ENCODE data around the gene KCNJ11. TPM values are rescaled to one million over a fixed set of nuclear protein-coding genes. Genes with fewer than 3 reads are reported as not detected.

Gene KCNJ11
- total RNA-seq, 1 donor from 2014 or later = 0.70 TPM

- no peak for DNase-seq (ENCODE audit: low spot score)
These were observed 20.2 kb upstream of the KCNJ11 start for GRCh38 chr11:17408641-17409040.

GRCh38 chr11:17408026-17408425 lies 19.6 kb upstream of the KCNJ11 start:
- no peak for DNase-seq (ENCODE audit: low spot score)

GRCh38 chr11:17407575-17407974 lies 19.1 kb upstream of the KCNJ11 start:
- DNase-seq (ENCODE audit: low spot score) = no peak

- no peak for DNase-seq (ENCODE audit: low spot score)
These were observed 18.3 kb upstream of the KCNJ11 start for GRCh38 chr11:17406818-17407149.

GRCh38 chr11:17406082-17406817 lies 17.8 kb upstream of the KCNJ11 start:
- DNase-seq (ENCODE audit: low spot score) = no peak

- peak; percentile 83 for DNase-seq (ENCODE audit: low spot score)
These were observed 17.0 kb upstream of the KCNJ11 start for GRCh38 chr11:17405232-17406005.

GRCh38 chr11:17403980-17404759 lies 15.7 kb upstream of the KCNJ11 start:
- no peak for DNase-seq (ENCODE audit: low spot score)

- no peak for DNase-seq (ENCODE audit: low spot score)
These were observed 14.0 kb upstream of the KCNJ11 start for GRCh38 chr11:17402486-17402885.

GRCh38 chr11:17401841-17402240 lies 13.4 kb upstream of the KCNJ11 start:
- DNase-seq (ENCODE audit: low spot score) = no peak

- DNase-seq (ENCODE audit: low spot score) = no peak
These were observed 12.9 kb upstream of the KCNJ11 start for GRCh38 chr11:17401316-17401715.

- DNase-seq (ENCODE audit: low spot score) = no peak
These were observed 11.8 kb upstream of the KCNJ11 start for GRCh38 chr11:17400048-17400775.

GRCh38 chr11:17399236-17399635 lies 10.8 kb upstream of the KCNJ11 start:
- no peak for DNase-seq (ENCODE audit: low spot score)

- no peak for DNase-seq (ENCODE audit: low spot score)
These were observed 9.0 kb upstream of the KCNJ11 start for GRCh38 chr11:17397311-17398002.

GRCh38 chr11:17396598-17397310 lies 8.3 kb upstream of the KCNJ11 start:
- DNase-seq (ENCODE audit: low spot score) = no peak

GRCh38 chr11:17395978-17396377 lies 7.5 kb upstream of the KCNJ11 start:
- DNase-seq (ENCODE audit: low spot score) = no peak

GRCh38 chr11:17395554-17395961 lies 7.1 kb upstream of the KCNJ11 start:
- no peak for DNase-seq (ENCODE audit: low spot score)

GRCh38 chr11:17394743-17395390 lies 6.4 kb upstream of the KCNJ11 start:
- no peak for DNase-seq (ENCODE audit: low spot score)

GRCh38 chr11:17393472-17393871 lies 5.0 kb upstream of the KCNJ11 start:
- DNase-seq (ENCODE audit: low spot score) = no peak

- no peak for DNase-seq (ENCODE audit: low spot score)
These were observed 4.4 kb upstream of the KCNJ11 start for GRCh38 chr11:17392872-17393271.
